WTC11 (cell line): Measurements from ENCODE around the gene SPSB4.

Experiments
- CTCF ChIP-seq: fragments of 200-600 bp; IDR thresholded peaks from 2 replicates; pipeline ENCODE4 v1.8.0; 2022; ENCODE audit warnings: antibody characterized with exemption
- HMGXB4 ChIP-seq: sonication (generic); formaldehyde crosslinking; IDR thresholded peaks from 2 replicates; pipeline ENCODE4 v1.8.1; 2023; ENCODE audit warnings: mild to moderate bottlenecking, moderate library complexity, missing genetic modification reagents
- TP53 ChIP-seq: sonication (generic); formaldehyde crosslinking; IDR thresholded peaks from 2 replicates; pipeline ENCODE4 v1.8.1; 2023; ENCODE audit warnings: mild to moderate bottlenecking, missing genetic modification reagents
- ZMAT4 ChIP-seq: fragments of 250-450 bp; sonication (Bioruptor Pico); IDR thresholded peaks from 2 replicates; pipeline ENCODE4 v1.9.0; 2021; ENCODE audit warnings: mild to moderate bottlenecking

- TF ChIP-seq CTCF: no peak
- TF ChIP-seq TP53 (CRISPR knock-in tag): no peak
- TF ChIP-seq HMGXB4: no peak
- TF ChIP-seq ZMAT4 (CRISPR knock-in tag): no peak
Measured at GRCh38 chr3:141063831-141064230, 12.7 kb downstream of the SPSB4 start.
